PC-9 (cell line): ENCODE data around the gene EIF4G1.

Experiments
- EZH2 ChIP-seq: fragments of 200-600 bp; sonication (generic); IDR thresholded peaks from 2 replicates; pipeline ENCODE4 v1.8.0; 2017; ENCODE audit warnings: antibody characterized with exemption, low read depth
- TF ChIP-seq, protein P1 (sequence below): fragments of 200-600 bp; sonication (generic); conservative IDR thresholded peaks from 2 replicates; pipeline ENCODE4 v1.6.1; 2017; ENCODE audit warnings: mixed run types, antibody characterized with exemption, mild to moderate bottlenecking, moderate library complexity

DNA sequence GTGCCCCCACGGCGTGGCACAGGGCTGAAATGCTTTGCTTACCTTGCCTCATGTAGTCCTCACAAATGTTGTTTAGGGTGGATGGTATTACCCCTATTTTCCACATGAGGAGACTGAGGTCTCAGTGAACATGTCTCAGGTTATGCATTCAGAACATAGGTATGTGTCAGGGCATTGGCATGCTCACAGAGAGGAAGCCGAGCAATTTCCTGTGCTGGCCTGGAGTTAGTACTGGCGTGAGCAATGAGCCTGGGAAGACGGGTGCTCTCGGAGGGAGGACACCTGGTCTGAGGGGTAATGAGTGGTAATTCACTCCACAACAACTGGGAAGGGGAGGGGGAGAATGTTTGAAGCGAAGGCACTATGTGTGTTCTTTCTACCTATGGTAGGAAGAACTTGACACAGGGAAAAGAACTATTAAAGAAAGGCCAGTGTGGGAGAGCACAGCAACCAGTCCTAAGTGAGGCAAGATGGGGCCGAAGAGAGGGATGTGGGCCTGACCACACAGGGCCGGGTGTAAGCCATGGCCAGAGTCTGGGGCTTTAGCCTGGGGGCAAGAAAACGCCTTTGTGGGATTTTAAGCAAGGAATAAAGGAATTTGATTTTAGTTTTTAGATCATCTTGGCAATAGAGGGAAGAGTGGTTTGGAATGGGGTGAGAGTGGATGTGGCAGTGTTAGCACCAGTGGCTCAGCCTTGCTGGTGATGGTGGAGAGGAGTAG lies 18.1 kb downstream of the EIF4G1 start:
- TF ChIP-seq, protein P1, sequence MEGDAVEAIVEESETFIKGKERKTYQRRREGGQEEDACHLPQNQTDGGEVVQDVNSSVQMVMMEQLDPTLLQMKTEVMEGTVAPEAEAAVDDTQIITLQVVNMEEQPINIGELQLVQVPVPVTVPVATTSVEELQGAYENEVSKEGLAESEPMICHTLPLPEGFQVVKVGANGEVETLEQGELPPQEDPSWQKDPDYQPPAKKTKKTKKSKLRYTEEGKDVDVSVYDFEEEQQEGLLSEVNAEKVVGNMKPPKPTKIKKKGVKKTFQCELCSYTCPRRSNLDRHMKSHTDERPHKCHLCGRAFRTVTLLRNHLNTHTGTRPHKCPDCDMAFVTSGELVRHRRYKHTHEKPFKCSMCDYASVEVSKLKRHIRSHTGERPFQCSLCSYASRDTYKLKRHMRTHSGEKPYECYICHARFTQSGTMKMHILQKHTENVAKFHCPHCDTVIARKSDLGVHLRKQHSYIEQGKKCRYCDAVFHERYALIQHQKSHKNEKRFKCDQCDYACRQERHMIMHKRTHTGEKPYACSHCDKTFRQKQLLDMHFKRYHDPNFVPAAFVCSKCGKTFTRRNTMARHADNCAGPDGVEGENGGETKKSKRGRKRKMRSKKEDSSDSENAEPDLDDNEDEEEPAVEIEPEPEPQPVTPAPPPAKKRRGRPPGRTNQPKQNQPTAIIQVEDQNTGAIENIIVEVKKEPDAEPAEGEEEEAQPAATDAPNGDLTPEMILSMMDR, result no peak
- no peak for TF ChIP-seq EZH2
